Activated CD8-positive, alpha-beta memory T cell treated with anti-CD3 and anti-CD28 coated beads for 24 hours (primary cell): ENCODE measurements around the gene HSD17B1.
"Not testable (repeated sequence)": the region's sequence is repeated elsewhere in the genome, so short reads cannot be mapped to it uniquely, and the experiment has no call there.

Experiments used
- DNase-seq: peaks from one replicate; pipeline ENCODE4 v3.0.0-alpha.2; 2020

HSD17B1 gene

DNA sequence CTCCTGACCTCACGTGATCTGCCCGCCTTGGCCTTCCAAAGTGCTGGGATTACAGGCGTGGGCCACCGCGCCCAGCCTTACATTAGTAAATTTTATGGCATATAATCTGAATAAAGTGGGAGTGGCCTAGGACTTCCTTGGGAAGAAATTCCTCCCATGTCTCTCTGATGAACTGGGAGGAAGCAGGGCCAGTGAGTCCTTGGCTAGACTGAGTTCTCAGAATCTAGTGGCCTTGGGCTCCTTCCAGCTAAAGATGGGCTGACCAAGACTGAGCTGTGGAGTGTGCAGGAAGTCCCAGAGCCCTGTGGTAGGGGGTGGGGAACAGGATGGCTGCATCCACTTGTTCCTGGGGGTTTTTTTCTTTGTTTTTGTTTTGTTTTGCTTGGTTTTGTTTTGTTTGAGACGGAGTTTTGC, 26.7 kb upstream of the HSD17B1 start:
- DNase-seq = no peak

DNA sequence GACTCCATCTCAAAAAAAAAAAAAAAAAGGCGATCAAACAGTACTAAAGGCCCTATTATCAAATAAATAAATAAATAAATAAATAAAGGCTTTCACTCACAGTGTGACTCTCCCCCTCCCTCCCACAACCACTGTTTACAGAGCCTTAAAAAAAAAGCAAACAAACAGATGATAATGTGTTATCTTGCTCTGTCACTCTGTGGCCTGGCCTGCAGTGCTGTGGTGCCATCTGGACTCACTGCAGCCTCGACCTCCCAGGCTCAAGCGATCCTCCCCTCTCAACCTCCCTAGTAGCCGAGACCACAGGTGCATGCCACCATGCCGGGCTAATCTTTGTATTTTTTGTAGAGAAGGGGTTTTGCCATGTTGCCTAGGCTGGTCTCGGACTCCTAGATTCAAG, 24.8 kb upstream of the HSD17B1 start:
- no peak for DNase-seq

DNA sequence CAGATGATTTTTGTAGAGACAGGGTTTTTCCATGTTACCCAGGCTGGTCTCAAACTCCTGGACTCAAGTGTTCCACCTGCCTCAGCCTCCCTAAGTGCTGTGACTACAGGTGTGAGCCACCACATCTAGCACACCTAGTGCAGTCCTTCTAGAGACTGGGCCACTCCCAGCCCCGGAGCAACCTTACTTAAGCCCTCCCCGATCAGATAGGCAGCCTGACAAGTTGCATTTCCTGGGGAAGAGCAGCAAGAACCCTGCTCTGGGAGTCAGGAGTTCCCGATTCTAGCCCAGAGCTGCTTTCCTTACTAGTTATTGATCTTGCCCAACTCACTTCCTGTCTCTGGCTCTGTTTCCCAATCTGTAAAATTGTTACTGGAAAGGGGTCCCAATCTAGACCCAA, 23.7 kb upstream of the HSD17B1 start:
- DNase-seq = no peak

DNA sequence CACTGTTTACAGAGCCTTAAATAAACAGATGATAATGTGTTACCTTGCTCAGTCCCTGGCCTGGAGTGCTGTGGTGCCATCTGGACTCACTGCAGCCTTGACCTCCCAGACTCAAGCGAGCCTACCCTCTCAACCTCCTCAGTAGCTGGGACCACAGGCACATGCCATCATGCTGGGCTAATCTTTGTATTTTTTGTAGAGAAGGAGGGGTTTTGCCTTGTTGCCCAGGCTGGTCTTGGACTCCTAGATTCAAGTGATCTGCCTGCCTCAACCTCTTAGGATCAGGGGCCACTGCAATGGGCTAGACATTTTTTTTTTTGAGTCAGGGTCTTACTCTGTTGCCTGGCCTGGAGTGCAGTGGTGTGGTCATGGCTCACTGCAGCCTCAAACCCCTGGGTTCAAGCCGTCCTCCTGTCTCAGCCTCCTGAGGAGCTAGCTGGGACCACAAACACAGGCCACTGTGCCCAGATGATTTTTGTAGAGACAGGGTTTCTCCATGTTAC, 21.7 kb upstream of the HSD17B1 start:
- no peak for DNase-seq

DNA sequence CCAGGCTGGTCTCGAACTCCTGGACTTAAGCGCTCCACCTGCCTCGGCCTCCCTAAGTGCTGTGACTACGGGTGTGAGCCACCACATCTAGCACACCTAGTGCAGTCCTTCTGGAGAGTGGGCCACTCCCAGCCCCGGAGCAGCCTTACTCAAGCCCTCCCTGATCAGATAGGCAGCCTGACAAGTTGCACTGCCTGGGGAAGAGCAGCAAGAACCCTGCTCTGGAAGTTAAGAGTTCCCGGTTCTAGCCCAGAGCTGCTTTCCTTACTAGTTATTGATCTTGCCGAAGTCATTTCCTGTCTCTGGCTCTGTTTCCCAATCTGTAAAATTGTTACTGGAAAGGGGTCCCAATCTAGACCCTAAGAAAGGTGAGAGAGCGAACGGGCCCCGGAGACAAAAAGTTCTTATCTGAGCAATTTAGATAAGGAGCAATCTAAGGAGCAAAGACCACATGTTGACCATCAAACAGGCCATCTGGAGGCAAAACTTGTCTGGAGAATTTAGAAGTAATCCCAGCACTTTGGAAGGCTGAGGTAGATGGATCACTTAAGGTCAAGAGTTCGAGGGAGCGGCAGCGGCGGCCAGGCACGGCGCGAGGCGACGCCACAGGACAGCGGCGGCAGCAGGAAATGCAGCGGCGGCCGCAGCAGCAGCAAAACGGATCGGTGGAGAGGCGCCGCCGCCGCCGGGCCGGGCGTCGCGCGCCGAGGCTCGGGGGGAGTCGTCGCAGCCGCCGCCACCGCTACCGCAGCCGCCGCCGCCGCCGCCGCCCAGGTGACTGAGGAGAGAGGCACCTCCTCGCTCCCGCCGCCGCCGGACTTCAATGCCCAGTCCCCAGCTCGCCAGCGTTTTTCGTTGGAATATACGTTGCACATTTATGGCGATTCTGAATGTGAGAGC, 21.0 kb upstream of the HSD17B1 start:
- DNase-seq = peak; percentile 78

DNA sequence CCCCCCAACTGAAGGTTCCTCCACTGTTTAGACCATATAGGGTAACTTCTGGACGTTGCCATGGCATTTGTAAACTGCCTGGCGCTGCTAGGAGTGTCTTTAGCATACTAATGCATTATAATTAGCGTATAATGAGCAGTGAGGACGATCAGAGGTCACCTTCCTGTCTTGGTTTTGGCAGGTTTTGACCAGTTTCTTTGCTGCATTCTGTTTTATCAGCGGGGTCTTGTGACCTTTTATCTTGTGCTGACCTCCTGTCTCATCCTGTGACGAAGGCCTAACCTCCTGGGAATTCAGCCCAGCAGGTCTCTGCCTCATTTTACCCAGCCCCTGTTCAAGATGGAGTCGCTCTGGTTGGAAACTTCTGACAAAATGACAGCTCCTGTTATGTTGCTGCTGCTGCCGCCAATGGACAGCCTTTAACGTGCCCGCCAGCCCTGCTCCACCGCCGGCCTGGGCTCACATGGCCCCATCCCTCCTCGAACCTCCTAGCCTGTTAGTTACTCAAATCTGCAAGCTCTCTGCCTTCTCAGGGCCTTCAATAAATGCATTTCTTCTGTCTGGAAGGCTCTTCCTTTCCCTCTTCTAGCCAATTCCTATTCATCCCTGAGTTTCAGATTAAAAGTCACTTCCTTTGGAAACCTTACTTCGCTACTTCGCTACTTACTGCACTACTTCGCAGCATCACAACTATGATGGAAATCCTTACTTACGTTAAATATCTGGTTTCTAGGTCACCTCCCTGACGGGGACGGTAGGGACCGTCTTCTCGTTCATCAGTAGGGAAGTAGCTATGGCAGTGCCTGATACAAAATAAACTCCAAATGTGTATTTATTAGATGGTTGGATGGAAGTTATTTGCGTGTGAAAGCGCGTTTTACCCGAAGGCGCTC, 17.3 kb upstream of the HSD17B1 start:
- DNase-seq = no peak

DNA sequence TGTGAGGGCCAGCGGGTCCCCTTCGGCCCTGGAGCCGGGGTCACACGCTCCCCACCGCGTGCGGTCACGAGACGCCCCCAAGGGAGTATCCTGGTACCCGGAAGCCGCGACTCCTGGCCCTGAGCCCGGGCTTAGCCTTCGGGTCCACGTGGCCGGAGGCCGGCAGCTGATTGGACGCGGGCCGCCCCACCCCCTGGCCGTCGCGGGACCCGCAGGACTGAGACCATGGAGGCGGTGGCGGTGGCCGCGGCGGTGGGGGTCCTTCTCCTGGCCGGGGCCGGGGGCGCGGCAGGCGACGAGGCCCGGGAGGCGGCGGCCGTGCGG, 16.7 kb upstream of the HSD17B1 start, which contains the start of gene NAGLU:
TSS of gene NAGLU (plus strand) at position 194 of the 324 bp plus-strand sequence. CDS start at position 226, 32 bp downstream.
- DNase-seq = peak; percentile 95

DNA sequence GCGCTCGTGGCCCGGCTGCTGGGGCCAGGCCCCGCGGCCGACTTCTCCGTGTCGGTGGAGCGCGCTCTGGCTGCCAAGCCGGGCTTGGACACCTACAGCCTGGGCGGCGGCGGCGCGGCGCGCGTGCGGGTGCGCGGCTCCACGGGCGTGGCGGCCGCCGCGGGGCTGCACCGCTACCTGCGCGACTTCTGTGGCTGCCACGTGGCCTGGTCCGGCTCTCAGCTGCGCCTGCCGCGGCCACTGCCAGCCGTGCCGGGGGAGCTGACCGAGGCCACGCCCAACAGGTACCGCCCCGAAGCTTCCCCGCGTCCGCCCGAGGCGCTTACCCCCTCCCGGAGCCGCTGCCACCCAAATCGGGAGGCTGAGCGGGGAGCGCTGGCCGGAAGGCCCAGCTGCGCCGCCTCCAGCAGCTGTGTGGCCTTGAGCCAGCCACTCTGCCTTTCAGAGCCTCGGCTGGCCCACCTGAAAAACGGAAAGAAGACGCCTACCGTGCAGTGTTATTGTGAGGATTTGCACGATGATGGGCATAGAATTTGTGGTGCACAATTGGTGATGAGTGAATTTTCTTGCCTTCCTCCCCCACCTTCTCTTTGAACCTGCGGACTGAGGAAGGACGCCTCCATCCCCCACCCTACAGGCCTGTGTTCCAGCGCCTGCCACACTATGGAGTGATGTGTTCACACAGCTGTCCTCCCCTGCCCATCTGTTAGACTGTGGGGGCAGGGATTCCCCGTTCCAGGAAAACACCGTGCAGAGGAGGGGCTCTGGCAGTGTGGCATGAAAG, 16.2 kb upstream of the HSD17B1 start:
- peak; percentile 89 for DNase-seq

DNA sequence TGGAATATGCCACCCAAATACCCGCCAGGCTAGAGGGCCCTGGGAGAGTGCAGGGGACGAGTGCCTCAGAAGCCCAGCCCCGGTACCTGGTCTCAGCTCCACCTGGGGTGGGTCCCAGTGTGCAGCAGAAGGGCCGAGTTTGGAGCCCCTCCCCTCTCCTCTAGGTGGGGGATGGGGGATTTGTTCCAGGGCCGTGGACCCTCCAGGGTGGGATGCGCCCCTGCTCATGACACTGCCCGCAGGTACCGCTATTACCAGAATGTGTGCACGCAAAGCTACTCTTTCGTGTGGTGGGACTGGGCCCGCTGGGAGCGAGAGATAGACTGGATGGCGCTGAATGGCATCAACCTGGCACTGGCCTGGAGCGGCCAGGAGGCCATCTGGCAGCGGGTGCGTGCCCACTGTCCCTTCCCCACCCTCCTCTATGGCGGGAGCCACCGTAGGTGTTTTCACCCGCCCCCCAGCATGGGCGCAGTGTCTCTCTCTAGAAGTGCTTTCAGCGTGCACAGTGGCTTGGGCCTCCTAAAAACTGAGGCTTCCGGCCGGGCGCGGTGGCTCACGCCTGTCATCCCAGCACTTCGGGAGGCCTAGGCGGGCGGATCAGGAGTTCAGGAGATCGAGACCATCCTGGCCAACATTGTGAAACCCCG, 15.4 kb upstream of the HSD17B1 start:
- no peak for DNase-seq

DNA sequence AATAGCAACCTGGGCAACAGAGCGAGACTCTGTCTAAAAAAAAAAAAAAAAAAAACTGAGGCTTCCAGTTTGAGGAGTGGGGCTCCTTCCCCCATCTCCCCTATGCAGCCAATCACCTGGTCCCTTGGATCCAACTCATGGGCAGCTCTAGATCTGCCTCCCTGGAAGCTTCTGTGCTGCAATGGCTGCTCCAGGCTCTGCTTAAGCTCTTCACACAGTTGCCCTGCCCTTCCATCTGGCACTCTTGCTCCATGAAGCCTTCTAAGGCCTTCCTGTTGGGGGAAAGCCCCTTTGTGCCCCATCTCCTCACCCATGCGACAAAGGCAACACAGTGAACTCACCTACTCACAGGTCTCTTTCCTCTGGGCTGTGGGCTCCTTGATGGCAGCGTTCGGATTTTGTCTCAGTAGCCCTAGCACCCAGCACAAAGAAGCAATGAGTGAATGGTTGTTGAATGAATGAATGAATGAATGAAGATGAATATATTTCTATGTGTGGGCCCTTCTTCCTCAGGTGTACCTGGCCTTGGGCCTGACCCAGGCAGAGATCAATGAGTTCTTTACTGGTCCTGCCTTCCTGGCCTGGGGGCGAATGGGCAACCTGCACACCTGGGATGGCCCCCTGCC, 14.8 kb upstream of the HSD17B1 start:
- no peak for DNase-seq

DNA sequence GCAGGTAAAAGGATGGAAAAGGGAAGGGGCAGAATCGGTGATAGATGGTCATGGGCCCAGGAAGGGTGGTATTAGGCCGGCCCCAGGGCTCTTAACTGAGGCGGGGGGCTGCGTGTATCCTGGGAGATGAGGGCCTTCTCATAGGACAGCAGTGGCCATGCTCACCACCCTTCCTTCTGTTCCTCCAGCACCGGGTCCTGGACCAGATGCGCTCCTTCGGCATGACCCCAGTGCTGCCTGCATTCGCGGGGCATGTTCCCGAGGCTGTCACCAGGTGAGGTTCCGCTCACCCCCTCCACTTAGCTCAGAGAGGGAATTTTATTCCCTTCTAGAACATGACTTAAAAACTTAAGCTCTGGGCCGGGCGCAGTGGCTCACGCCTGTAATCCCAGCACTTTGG, 14.2 kb upstream of the HSD17B1 start:
- no peak for DNase-seq

DNA sequence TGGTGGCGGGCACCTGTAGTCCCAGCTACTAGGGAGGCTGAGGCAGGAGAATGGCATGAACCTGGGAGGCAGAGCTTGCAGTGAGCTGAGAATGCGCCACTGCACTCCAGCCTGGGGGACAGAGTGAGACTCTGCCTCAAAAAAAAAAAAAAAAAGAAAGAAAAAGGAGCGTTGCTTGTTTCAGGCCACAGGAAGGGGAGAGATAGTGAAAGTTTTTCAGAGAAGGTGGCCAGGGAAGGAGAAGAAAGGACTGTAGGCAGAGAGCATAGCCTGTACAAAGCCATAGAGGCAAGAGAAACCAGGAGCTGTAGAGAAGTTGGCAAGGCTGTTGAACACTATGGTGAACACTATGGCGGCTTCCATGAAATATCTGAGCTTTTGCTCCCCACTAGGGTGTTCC, 12.2 kb upstream of the HSD17B1 start:
- DNase-seq = not testable (repeated sequence)

DNA sequence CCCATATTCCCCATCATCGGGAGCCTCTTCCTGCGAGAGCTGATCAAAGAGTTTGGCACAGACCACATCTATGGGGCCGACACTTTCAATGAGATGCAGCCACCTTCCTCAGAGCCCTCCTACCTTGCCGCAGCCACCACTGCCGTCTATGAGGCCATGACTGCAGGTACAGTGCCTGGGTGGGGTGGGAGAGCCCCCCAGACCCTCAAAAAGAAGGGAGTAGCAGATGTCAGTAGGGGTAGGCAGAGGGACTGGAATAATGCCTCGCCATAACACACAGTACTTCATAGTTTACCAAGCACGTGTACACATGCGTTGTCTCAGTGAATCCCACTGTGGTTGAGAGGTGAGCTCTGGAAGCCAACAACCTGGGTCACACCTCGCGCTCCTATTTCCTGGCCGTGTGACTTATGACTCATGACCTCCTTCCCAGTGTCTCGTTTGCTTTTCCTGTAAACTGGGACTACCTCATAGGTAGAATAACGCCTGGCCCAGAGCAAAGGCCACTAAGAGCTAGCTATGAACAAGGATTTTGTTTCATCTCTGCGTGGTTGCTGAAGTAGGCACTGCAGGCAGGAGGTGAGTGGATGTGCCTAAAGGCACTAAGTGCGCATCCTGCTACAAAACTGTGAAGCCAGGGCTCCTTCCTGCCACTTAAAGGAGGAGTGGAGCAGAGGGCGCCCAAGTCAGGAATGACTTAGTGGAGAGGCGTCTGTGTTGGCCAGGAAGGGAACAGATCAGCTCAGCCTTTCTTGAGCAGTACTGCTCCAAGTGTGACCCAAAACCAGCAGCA, 11.5 kb upstream of the HSD17B1 start:
- DNase-seq = peak; percentile 65

DNA sequence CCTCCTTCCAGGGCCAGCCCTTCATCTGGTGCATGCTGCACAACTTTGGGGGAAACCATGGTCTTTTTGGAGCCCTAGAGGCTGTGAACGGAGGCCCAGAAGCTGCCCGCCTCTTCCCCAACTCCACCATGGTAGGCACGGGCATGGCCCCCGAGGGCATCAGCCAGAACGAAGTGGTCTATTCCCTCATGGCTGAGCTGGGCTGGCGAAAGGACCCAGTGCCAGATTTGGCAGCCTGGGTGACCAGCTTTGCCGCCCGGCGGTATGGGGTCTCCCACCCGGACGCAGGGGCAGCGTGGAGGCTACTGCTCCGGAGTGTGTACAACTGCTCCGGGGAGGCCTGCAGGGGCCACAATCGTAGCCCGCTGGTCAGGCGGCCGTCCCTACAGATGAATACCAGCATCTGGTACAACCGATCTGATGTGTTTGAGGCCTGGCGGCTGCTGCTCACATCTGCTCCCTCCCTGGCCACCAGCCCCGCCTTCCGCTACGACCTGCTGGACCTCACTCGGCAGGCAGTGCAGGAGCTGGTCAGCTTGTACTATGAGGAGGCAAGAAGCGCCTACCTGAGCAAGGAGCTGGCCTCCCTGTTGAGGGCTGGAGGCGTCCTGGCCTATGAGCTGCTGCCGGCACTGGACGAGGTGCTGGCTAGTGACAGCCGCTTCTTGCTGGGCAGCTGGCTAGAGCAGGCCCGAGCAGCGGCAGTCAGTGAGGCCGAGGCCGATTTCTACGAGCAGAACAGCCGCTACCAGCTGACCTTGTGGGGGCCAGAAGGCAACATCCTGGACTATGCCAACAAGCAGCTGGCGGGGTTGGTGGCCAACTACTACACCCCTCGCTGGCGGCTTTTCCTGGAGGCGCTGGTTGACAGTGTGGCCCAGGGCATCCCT, 9.3 kb upstream of the HSD17B1 start:
- DNase-seq = no peak

DNA sequence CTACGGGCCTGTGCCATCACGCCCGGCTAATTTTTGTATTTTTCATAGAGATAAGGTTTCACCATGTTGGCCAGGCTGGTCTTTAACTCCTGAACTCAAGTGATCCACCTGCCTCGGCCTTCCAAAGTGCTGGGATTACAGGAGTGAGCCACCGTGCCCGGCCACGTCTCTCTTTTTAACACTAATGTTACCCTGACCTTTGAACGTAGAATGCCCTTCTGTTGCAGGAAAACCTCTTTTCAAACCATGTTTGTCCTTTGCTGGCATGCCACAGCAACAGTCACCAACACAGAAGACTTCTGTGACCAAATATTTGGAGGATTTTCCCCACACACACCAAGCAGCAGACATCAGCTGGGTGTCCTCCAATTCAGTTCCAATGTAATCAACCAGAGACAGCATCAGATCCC, 7.8 kb upstream of the HSD17B1 start:
- no peak for DNase-seq

DNA sequence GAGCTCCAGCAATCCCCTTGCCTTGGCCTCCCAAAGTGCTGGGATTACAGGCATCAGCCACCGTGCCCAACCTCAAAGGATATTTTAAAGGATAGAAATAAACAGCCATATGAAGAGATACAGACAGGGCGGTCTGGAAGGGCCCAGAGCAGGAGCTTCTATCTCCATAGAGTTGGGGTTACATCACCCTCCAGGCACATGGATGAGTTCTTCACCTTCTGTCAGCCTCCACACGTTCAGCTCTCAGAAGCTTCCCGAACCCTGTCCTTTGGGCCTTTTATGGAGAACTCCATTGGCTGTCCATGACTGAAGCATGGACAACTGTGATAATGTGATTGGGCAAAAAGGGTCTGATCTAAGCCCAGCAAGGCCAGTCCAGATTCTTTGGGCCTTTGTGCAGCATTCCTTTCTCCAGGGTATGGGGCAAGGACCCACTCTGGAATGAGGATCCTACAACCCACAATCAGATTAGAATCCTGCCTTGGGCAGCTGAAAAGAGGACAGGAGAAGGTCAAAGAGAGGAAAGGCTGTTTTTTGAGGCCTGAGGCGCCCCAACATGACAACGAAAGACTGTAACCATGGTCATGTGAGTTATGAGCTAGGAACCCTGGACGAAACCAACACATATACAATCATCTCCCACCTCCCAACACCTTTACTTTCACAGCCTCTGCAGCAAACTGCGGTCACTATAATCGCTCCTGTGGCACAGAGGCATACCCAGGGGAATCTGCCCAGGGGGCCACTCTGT, 6.8 kb upstream of the HSD17B1 start:
- DNase-seq = not testable (repeated sequence)

DNA sequence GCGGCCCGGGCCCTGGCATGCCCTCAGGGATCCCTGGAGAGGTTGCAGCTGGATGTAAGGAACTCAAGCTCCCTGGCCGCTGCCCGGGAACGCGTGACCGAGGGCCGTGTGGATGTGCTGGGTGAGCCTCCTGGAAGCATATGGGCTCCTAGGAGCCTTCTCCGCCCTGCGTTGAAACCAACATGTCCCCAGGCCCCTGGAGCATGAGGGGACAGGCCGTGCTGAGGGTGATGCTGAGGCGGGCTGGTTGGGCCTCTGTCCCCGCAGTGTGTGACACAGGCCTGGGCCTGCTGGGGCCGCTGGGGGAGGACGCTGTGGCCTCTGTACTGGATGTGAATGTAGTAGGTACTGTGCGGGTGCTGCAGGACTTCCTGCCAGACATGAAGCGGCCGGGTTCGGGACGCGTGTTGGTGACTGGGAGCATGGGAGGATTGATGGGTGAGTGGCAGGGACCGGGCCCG, 5.7 kb upstream of the HSD17B1 start:
- DNase-seq = no peak

DNA sequence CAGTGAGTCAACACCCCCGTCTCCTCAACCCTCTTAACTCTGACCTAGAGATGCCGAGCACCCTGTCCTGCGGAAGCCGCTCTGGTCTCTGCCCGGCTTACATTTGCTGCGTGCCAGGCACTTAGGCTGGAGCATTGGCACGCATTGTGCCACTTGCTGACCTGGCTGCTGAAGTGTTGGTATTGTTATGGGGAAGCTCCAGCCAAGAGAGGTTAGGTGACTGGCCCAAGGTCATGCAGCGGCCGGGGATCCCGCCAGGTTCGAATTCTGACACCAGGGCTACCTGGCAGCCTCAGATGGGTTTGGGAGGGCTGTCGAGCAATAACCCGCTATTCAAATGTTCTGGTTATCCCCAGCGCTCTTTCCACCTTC, 5.0 kb upstream of the HSD17B1 start:
- DNase-seq = no peak
